MCF 10A (cell line): ENCODE data around the gene PDE4DIP. TPM values are rescaled to one million over a fixed set of nuclear protein-coding genes. Genes with fewer than 3 reads are reported as not detected.
A peak's percentile ranks its signal among the peaks of the same experiment; 100 is the strongest.
"Not testable (repeated sequence)": the region's sequence is repeated elsewhere in the genome, so short reads cannot be mapped to it uniquely, and the experiment has no call there.

ENCODE experiments used
- BruUV-seq: library from RNA; stranded (reverse); fragments of 400-500 nt; replicated peaks from 2 replicates; lab custom pipeline; 2021; lab: Mats Ljungman, UMichigan
- CTCF ChIA-PET: fragments of 300-600 bp; sonication (Branson Sonifier 250); formaldehyde crosslinking; extraction: SDS; loops from one replicate; lab custom pipeline; 2021; ENCODE audit warnings: antibody characterized with exemption, inconsistent platforms; lab: Yijun Ruan, JAX
- POLR2A ChIA-PET: fragments of 300-600, 350-650 bp; sonication (Branson Sonifier 250); formaldehyde crosslinking; extraction: SDS; loops from one replicate; lab custom pipeline; 2020; ENCODE audit warnings: antibody characterized with exemption, inconsistent platforms; lab: Yijun Ruan, JAX
- DNase-seq: peaks from one replicate; pipeline ENCODE4 v3.0.0-alpha.2; 2018; ENCODE audit not compliant: unreplicated experiment
- H3K27ac Mint-ChIP-seq: one replicate; pipeline ENCODE4 v1.8.0; 2022; ENCODE audit warnings: mild to moderate bottlenecking, low read depth, mixed read lengths; ENCODE audit not compliant: unreplicated experiment
- H3K27me3 Mint-ChIP-seq: one replicate; pipeline ENCODE4 v1.8.0; 2022; ENCODE audit warnings: mixed read lengths; ENCODE audit not compliant: insufficient read depth, unreplicated experiment
- H3K36me3 Mint-ChIP-seq: one replicate; pipeline ENCODE4 v1.8.0; 2022; ENCODE audit warnings: mild to moderate bottlenecking, moderate library complexity, mixed read lengths; ENCODE audit not compliant: insufficient read depth, unreplicated experiment
- H3K4me1 Mint-ChIP-seq: one replicate; pipeline ENCODE4 v1.8.0; 2022; ENCODE audit warnings: mixed read lengths; ENCODE audit not compliant: insufficient read depth, unreplicated experiment
- H3K4me3 Mint-ChIP-seq: one replicate; pipeline ENCODE4 v1.8.0; 2022; ENCODE audit warnings: mild to moderate bottlenecking, moderate library complexity, mixed read lengths; ENCODE audit not compliant: unreplicated experiment
- H3K9me3 Mint-ChIP-seq: one replicate; pipeline ENCODE4 v1.8.0; 2022; ENCODE audit warnings: mixed read lengths; ENCODE audit not compliant: unreplicated experiment
- intact Hi-C: fragments of 100-400 bp; cut with micrococcal nuclease; formaldehyde crosslinking; loops from 2 replicates; pipeline ENCODE4 v1.14.1; 2022
- total RNA-seq: library from RNA; stranded (reverse); gene quantifications from 2 replicates; pipeline ENCODE4 v1.2.3, GENCODE V29; 2022

The PDE4DIP gene
- total RNA-seq, 1 experiment from 2014 or later = 79.6 TPM

- peak overlapping the region; percentile 61 for H3K4me3 Mint-ChIP-seq
- H3K36me3 Mint-ChIP-seq, H3K27me3 Mint-ChIP-seq, CTCF ChIA-PET, intact Hi-C loops, POLR2A ChIA-PET, H3K4me1 Mint-ChIP-seq, BruUV-seq, DNase-seq, H3K9me3 Mint-ChIP-seq: not testable (repeated sequence)
- H3K27ac Mint-ChIP-seq = peak overlapping the region; percentile 89
These were observed 57.7 kb downstream of the PDE4DIP start for GRCh38 chr1:148901953-148902341.

GRCh38 chr1:148909219-148909826 lies 65.1 kb downstream of the PDE4DIP start:
- H3K36me3 Mint-ChIP-seq, DNase-seq, BruUV-seq, H3K27me3 Mint-ChIP-seq, POLR2A ChIA-PET, intact Hi-C loops, CTCF ChIA-PET, H3K9me3 Mint-ChIP-seq, H3K27ac Mint-ChIP-seq, H3K4me3 Mint-ChIP-seq, H3K4me1 Mint-ChIP-seq: not testable (repeated sequence)

- H3K9me3 Mint-ChIP-seq, H3K27ac Mint-ChIP-seq, BruUV-seq, H3K27me3 Mint-ChIP-seq, CTCF ChIA-PET, POLR2A ChIA-PET, DNase-seq, intact Hi-C loops, H3K4me3 Mint-ChIP-seq, H3K4me1 Mint-ChIP-seq, H3K36me3 Mint-ChIP-seq: not testable (repeated sequence)
These were observed 67.2 kb downstream of the PDE4DIP start for GRCh38 chr1:148911303-148911928.

- CTCF ChIA-PET, BruUV-seq, H3K9me3 Mint-ChIP-seq, POLR2A ChIA-PET, H3K27ac Mint-ChIP-seq, intact Hi-C loops, H3K27me3 Mint-ChIP-seq, H3K4me3 Mint-ChIP-seq, H3K4me1 Mint-ChIP-seq, DNase-seq, H3K36me3 Mint-ChIP-seq: not testable (repeated sequence)
These were observed 72.0 kb downstream of the PDE4DIP start for GRCh38 chr1:148916222-148916621.

DNA sequence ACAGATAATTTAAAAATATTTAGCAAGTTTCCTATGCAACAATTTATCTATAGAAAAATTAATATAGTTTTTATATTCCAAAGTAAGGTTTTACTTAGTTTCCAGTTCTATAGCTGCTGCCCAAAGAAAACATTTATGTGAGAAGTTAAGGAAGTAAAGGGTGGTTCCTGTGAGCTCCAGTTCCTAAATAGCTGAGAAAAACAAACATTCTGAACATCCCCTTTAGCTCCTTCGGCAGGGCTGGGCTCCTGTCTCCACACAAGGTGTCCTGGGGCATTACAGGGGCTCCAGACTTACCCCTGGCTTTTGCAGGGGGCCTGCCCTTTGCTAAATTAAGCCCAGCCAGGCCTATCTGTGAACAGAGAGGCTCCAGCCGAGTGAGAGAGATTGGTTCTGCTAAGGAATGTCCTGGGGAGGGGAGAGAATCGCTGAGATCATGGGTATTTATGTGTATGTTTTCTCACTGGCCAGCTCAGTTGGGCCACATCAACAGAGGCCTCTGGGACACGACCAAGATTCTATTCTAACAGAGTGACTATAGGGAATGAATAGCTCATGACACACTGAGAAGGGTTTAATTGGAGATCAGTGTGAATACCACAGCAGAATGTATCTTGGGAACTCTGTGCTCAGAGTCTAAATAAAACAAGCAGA lies 72.6 kb downstream of the PDE4DIP start:
- intact Hi-C loops, DNase-seq, CTCF ChIA-PET, H3K9me3 Mint-ChIP-seq, H3K4me1 Mint-ChIP-seq, H3K27me3 Mint-ChIP-seq, H3K27ac Mint-ChIP-seq, H3K36me3 Mint-ChIP-seq, POLR2A ChIA-PET, H3K4me3 Mint-ChIP-seq, BruUV-seq: not testable (repeated sequence)

- H3K9me3 Mint-ChIP-seq, intact Hi-C loops, H3K4me3 Mint-ChIP-seq, POLR2A ChIA-PET, H3K36me3 Mint-ChIP-seq, BruUV-seq, H3K27ac Mint-ChIP-seq, H3K4me1 Mint-ChIP-seq, DNase-seq, CTCF ChIA-PET, H3K27me3 Mint-ChIP-seq: not testable (repeated sequence)
These were observed 74.7 kb downstream of the PDE4DIP start for GRCh38 chr1:148918836-148919447.

- H3K9me3 Mint-ChIP-seq, H3K27me3 Mint-ChIP-seq, H3K36me3 Mint-ChIP-seq, H3K4me3 Mint-ChIP-seq, H3K27ac Mint-ChIP-seq, H3K4me1 Mint-ChIP-seq, CTCF ChIA-PET, BruUV-seq, DNase-seq, intact Hi-C loops, POLR2A ChIA-PET: not testable (repeated sequence)
These were observed 76.8 kb downstream of the PDE4DIP start for GRCh38 chr1:148921047-148921446.

GRCh38 chr1:148923798-148924197 lies 79.6 kb downstream of the PDE4DIP start:
- BruUV-seq, POLR2A ChIA-PET, H3K4me3 Mint-ChIP-seq, H3K27ac Mint-ChIP-seq, DNase-seq, H3K4me1 Mint-ChIP-seq, H3K27me3 Mint-ChIP-seq, H3K9me3 Mint-ChIP-seq, intact Hi-C loops, CTCF ChIA-PET, H3K36me3 Mint-ChIP-seq: not testable (repeated sequence)

- POLR2A ChIA-PET, BruUV-seq, H3K36me3 Mint-ChIP-seq, H3K9me3 Mint-ChIP-seq, DNase-seq, intact Hi-C loops, CTCF ChIA-PET, H3K27ac Mint-ChIP-seq, H3K4me3 Mint-ChIP-seq, H3K27me3 Mint-ChIP-seq, H3K4me1 Mint-ChIP-seq: not testable (repeated sequence)
These were observed 83.4 kb downstream of the PDE4DIP start for GRCh38 chr1:148927645-148928044.
